ENCODE data around the gene RNF39.

DNA sequence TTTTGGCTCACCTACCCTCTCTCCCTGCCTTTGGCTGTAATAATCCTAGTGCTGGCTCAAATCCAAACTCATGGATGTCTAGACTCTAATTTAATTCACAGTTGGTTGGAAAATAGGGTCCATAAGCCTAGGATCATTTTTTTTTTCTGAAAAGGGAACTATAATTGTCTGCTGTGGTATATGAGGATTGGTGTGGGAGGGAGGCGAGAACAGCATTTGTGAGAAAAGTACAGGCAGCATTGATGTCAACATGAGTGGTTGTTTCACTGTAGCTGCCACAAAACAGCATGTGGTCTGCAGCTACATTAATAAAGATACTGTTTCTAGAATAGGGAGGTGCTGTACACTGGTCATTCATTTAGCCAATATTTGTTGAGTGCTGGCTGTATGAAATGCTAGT, 33.1 kb downstream of the RNF39 start:
- no peak for TF ChIP-seq POLR2A (IDR thresholded peaks at IDR 0.05)
- TF ChIP-seq, protein P1, sequence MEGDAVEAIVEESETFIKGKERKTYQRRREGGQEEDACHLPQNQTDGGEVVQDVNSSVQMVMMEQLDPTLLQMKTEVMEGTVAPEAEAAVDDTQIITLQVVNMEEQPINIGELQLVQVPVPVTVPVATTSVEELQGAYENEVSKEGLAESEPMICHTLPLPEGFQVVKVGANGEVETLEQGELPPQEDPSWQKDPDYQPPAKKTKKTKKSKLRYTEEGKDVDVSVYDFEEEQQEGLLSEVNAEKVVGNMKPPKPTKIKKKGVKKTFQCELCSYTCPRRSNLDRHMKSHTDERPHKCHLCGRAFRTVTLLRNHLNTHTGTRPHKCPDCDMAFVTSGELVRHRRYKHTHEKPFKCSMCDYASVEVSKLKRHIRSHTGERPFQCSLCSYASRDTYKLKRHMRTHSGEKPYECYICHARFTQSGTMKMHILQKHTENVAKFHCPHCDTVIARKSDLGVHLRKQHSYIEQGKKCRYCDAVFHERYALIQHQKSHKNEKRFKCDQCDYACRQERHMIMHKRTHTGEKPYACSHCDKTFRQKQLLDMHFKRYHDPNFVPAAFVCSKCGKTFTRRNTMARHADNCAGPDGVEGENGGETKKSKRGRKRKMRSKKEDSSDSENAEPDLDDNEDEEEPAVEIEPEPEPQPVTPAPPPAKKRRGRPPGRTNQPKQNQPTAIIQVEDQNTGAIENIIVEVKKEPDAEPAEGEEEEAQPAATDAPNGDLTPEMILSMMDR (IDR thresholded peaks at IDR 0.05): no peak
